ENCODE results near the gene TDP2.

Gene TDP2

GRCh38 chr6:24666641-24667377 is at the start of gene TDP2, which contains the start of gene ACOT13:
Gene TDP2, minus strand, starts transcription at chr6:24666899. Its CDS starts 37 bp downstream, at chr6:24666862.
Gene ACOT13, plus strand, starts transcription at chr6:24667077. Its CDS starts 187 bp downstream, at chr6:24667264.
- peak; percentile 96 for DNase-seq (ENCODE audit: low read depth)

- DNase-seq (ENCODE audit: low read depth) = no peak
Observed at GRCh38 chr6:24710519-24711303, 44.0 kb upstream of the TDP2 start.

DNA sequence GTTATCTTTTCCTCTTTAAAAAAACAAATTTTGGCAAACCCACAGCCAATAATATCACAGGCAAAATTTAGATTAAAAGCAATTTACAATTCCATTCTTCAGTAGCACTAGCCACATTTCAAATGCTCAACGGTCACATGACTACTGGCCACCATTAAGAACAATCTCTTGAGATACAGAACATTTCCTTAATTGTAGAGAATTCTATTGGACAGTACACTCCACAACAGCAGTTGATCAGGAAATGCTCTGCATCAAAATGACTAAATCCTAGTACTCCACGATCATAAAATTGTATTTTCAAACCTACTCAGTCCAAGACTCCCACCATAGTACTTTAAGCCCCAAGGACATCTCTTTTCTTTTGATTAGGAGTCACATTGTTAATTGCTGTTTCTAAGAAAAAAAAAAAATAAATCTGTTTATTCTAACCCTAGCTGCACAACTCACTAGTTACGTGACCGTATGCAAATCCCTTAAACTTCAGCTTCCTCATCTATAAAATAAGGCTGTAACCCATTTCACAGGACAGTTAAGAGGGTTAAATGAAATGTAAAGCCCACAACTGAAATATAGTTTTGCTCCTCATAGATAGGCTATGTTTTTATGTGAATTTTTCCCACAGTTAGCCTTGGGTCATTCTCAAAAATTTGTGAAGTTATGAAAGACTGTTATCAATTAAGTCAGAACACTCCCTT is 42.5 kb upstream of the TDP2 start:
- no peak for DNase-seq (ENCODE audit: low read depth)

- DNase-seq (ENCODE audit: low read depth) = no peak
Observed at GRCh38 chr6:24708612-24709011, 41.9 kb upstream of the TDP2 start.

- no peak for DNase-seq (ENCODE audit: low read depth)
Observed at GRCh38 chr6:24704468-24704867, 37.8 kb upstream of the TDP2 start.

- DNase-seq (ENCODE audit: low read depth) = no peak
Observed at GRCh38 chr6:24702720-24703282, 36.1 kb upstream of the TDP2 start.

DNA sequence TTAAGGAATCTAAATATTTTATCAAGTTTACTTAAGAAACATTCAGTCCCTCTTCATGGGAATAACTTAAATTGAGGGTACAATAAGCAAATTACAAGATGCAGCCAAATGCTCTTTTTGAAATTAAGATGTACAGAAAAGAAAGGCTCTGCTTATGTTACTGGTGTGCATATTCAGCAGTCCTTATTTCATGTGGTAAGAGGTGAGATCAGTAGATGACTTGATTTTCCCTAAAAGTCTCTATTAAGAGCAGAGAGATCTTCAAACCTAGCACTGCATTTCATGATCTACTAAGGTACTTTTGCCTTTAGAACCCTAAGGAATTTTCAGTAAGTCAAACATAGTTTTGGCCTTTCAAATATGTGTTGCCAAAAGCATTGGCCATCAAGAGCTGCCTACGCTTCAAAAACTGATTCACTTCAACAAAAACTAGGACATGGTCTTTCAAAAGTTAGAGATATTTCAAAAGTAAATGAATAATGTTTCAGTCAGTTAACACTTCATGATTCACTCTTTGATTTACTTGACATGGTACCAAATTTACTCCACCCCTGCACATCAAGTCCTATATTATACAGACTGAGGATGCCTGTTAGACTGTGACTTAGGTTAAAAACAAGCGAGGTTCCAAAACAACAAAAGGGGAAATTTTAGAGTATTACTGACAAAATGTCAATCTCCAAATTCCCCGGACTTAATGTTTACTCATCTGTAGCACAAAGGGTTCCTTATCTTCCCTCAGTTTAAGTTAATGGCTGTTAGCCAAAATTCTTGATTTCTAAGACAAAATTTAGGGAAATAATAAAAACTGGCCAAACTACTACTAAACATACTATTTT is 33.0 kb upstream of the TDP2 start:
- DNase-seq (ENCODE audit: low read depth) = no peak

DNA sequence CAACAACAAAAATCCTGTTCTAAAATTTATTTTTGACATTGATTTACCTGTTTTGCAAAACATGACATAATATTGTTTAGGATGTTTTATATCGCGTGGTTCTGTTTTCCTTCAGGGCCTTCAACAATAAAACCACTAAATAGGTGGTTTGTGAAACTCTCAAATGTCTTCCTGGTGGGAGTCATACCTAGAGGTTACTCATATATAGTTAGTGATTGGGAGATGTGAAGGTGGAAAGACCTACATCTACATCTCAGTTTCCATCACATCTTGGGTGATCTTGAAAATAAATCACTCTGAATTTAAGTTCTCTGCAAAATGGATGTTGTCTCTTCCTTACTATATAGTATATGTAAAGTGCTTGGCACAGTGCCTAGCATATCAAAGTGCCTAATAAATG is 29.4 kb upstream of the TDP2 start:
- no peak for DNase-seq (ENCODE audit: low read depth)

- peak; percentile 67 for DNase-seq (ENCODE audit: low read depth)
Observed at GRCh38 chr6:24695635-24696034, 28.9 kb upstream of the TDP2 start.

DNA sequence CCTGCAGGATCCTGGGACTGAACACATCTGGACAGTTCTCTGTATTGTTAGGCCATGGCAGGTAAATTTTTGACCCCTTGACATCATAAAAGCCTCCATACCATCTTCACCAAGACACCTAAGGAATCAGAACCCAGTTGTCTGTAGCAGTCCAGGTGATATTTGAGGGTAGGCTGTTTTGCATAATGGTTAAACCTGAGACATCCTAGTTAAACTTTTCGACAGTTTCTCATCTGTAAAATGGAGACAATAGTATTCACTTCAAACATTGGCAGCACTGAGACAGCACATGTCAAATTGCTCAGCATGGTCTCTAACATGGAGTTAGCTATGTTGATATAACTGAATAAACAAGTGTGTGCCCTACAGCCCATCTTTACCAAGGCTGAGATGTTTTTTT is 27.5 kb upstream of the TDP2 start:
- DNase-seq (ENCODE audit: low read depth) = no peak

DNA sequence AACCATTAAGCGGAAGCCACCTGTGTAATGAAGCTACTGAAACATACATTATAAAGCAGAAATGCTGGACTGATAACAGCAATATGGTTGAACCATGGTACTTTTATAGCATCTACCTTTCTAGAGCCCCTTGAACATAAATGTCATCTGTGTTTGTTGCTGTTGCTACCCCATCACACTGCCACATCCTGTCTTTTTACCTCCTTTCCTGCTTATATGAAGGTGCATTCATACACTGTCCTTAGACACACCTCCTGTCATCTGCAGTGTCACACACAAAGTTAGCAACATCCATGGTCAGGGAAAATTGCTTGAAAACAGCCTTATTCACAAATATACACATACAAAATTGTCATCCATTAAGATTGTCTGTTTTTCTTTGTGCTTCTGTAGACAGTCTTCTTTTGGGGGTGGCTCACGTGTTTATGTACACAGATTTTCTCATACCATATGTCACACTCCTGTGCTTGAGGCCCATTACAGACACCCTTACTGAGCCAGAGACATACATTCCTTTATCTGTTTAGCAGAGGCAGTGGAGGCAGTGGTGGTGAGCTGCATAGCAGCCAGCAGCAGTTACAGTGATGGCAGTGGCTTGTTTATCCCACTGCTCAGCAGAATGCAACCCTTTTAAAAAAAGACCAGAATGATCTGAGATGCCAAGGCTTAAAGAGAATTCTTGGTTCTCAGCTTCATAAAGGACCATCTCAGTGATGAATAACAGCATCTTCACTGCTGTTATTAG is 26.3 kb upstream of the TDP2 start:
- DNase-seq (ENCODE audit: low read depth) = no peak

- no peak for DNase-seq (ENCODE audit: low read depth)
Observed at GRCh38 chr6:24692415-24692814, 25.7 kb upstream of the TDP2 start.

- DNase-seq (ENCODE audit: low read depth) = no peak
Observed at GRCh38 chr6:24692003-24692402, 25.3 kb upstream of the TDP2 start.

GRCh38 chr6:24691550-24691949 is 24.9 kb upstream of the TDP2 start:
- DNase-seq (ENCODE audit: low read depth) = no peak

DNA sequence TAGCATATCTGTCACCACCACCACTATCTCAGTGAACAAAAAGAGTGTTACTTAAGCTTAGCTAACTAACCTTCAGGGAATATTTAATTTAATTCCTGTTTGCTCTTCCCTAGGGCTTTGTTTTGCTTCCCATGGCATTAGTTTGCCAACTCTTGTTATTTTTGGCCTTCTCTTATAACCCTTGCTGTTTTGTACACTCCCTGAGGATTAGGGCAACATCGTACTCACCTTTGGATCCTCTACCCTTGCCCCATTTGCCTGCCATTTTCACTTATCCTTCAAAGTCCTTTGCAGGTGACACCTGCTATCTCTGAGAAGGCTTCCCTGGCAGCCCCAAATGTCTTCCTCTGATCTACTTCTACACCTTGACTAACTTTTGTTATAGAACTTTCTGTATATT is 23.9 kb upstream of the TDP2 start:
- no peak for DNase-seq (ENCODE audit: low read depth)

- DNase-seq (ENCODE audit: low read depth) = no peak
Observed at GRCh38 chr6:24689964-24690363, 23.3 kb upstream of the TDP2 start.

GRCh38 chr6:24686946-24687345 is 20.2 kb upstream of the TDP2 start:
- no peak for DNase-seq (ENCODE audit: low read depth)

GRCh38 chr6:24686408-24686807 is 19.7 kb upstream of the TDP2 start:
- no peak for DNase-seq (ENCODE audit: low read depth)

DNA sequence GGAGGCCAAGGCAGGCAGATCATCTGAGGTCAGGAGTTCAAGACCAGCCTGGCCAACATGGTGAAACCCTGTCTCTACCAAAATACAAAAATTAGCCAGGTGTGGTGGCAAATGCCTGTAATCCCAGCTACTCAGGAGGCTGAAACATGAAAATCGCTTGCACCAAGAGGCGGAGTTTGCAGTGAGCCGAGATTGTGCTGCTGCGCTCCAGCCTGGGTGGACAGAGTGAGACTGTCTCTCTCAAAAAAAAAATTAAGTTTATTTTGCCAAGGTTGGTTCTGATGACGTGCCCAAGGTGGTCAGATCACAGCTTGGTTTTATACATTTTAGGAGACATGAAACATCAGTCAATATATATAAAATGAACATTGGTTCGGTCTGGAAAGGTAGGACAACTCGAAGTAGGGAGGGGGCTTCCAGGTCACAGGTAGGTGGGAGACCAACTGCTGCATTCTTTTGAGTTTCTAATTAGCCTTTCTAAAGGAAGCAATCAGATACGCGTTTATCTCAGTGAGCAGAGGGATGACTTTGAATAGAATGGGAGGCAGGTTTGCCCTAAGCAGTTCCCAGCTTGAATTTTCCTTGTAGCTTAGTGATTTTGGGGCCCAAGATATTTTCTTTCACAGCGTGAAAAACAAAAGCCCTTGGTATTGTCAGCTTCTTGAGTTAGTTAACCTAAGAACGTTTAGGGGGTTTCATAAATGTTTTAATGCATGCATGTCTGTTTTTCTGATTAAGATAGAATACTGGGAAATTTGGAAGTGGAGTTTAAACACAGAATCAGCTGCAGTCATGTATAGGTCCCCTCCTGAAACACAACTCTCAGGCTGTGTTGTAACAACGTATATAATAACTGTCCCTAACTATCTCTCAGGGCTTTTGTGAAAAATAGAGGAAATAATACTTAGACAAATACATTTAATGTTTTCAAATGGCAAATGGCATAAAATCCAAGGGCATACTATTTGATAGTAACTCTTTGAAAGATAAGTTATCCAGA is 16.9 kb upstream of the TDP2 start:
- DNase-seq (ENCODE audit: low read depth) = no peak

- DNase-seq (ENCODE audit: low read depth) = no peak
Observed at GRCh38 chr6:24680582-24680981, 13.9 kb upstream of the TDP2 start.

All from ELR (cell line).